Kidney (tissue), 14 donors: Measurements from ENCODE around the gene UBE2S. TPM values are rescaled to one million over a fixed set of nuclear protein-coding genes. Genes with fewer than 3 reads are reported as not detected.
A peak's percentile ranks its signal among the peaks of the same experiment; 100 is the strongest.

Source experiments
- DNase-seq, 5 donors: peaks; one replicate each; pipeline ENCODE4 v3.0.0-alpha.2; 2013 to 2020
- FAIRE-seq: peaks from 2 replicates; lab custom pipeline; 2012; peaks lifted over from hg19 to GRCh38; lab: Jason Lieb, UNC
- H3K27ac ChIP-seq, 2 donors: one replicate each; pipeline ENCODE4 v1.7.0; 2013; ENCODE audit warnings: low read depth in 2 of 2, low read length in 2 of 2, inconsistent platforms in 1 of 2
- H3K27me3 ChIP-seq: one replicate; pipeline ENCODE4 v1.7.1; 2013; ENCODE audit warnings: low read length, inconsistent platforms; ENCODE audit not compliant: control insufficient read depth, insufficient read depth
- H3K36me3 ChIP-seq, 3 donors: one replicate each; pipeline versions ENCODE4 v1.7.0 to v1.7.1; 2013; ENCODE audit warnings: low read length in 3 of 3, control low read depth in 1 of 3, inconsistent platforms in 1 of 3; ENCODE audit not compliant: insufficient read depth in 3 of 3, control insufficient read depth in 2 of 3
- H3K4me1 ChIP-seq, 3 donors: one replicate each; pipeline versions ENCODE4 v1.7.0 to v1.7.1; 2013; ENCODE audit warnings: low read length in 3 of 3, inconsistent platforms in 1 of 3, low read depth in 1 of 3; ENCODE audit not compliant: control insufficient read depth in 2 of 3, insufficient read depth in 2 of 3
- H3K4me3 ChIP-seq, 3 donors: one replicate each; pipeline versions ENCODE4 v1.7.0 to v1.8.1; 2013; ENCODE audit warnings: low read length in 3 of 3, control low read depth in 1 of 3, inconsistent platforms in 1 of 3
- H3K9ac ChIP-seq, 3 donors: one replicate each; pipeline versions ENCODE4 v1.7.0 to v1.7.1; 2013; ENCODE audit warnings: low read length in 3 of 3, control low read depth in 1 of 3, inconsistent platforms in 1 of 3
- H3K9me3 ChIP-seq, 3 donors: one replicate each; pipeline versions ENCODE4 v1.7.0 to v1.7.1; 2013; ENCODE audit warnings: low read length in 3 of 3, control low read depth in 1 of 3, inconsistent platforms in 1 of 3; ENCODE audit not compliant: control insufficient read depth in 2 of 3, insufficient read depth in 1 of 3
- CTCF ChIP-seq: IDR thresholded peaks from 3 replicates; pipeline ENCODE4 v1.5.1; 2012; ENCODE audit warnings: mild to moderate bottlenecking, moderate library complexity, borderline replicate concordance; ENCODE audit not compliant: insufficient read depth; ENCODE audit errors: extremely low read depth
- intact Hi-C: fragments of 100-400 bp; cut with DNase I; formaldehyde crosslinking; loops from one replicate; pipeline ENCODE4 v1.11.1; 2022
- polyA plus RNA-seq: library from polyadenylated mRNA; stranded (reverse); fragments of 350-450 nt; fragmentation: Illumina TruSeq; extraction: RNeasy Lipid Tissue Mini Kit (QIAGEN cat#74804); gene quantifications from one replicate; pipeline ENCODE4 v1.2.3, GENCODE V29; 2014; ENCODE audit warnings: low read depth, low replicate concordance; ENCODE audit not compliant: insufficient read depth
- total RNA-seq: library from RNA; stranded (reverse); fragmentation: NEBNext Ultra II Directional; extraction: Animal tissue kit (Norgen Biotek cat#: 25700); gene quantifications from one replicate; pipeline ENCODE4 v1.2.1, GENCODE V29; 2021
- donor health status: control.
- donor health status: control.
- donor health status: control.
- donor health status: control.
- donor health status: control.
- donor health status: DM: yes; HTN: yes; CAD: no.
- donor health status: Normal renal cell carcinoma (clear cell type).

UBE2S gene
- total and polyA plus RNA-seq, 2 donors from 2014 or later: 16.8 to 20.8 TPM

GRCh38 chr19:55384920-55385723 is 22.5 kb downstream of the UBE2S start:
- H3K27ac ChIP-seq: peak overlapping the region; percentile 95 to 96
- H3K9ac ChIP-seq: peak overlapping the region; percentile 35 to 95 (median 81)
- no peaks in the 10 kb centered on the region for H3K27me3 ChIP-seq
- peaks cover 2 to 21% (median 9%) of the 10 kb centered on the region in 3 donors for H3K36me3 ChIP-seq
- peaks cover 0 to 46% (median 25%) of the 10 kb centered on the region in 3 donors for H3K4me1 ChIP-seq
- TF ChIP-seq CTCF: no peak
- intact Hi-C loops: no loop called here
- DNase-seq (peak; percentile 95 to 99 (median 98)), FAIRE-seq (no peak)
- H3K4me3 ChIP-seq: peak overlapping the region; percentile 71 to 99 (median 97)
- no peaks in the 10 kb centered on the region for H3K9me3 ChIP-seq

GRCh38 chr19:55384131-55384919 is 23.3 kb downstream of the UBE2S start, which contains the start of gene TMEM238:
TMEM238 (minus strand) TSS chr19:55384292; CDS start chr19:55384259, 33 bp downstream.
- intact Hi-C loops: no loop called here
- peak within 1 kb of the TSS; percentile 95 to 96 for H3K27ac ChIP-seq
- FAIRE-seq: no peak

More at GRCh38 chr19:55384131-55384919, 23.3 kb downstream of the UBE2S start, which contains the start of gene TMEM238:
- Histone ChIP-seq H3K9me3 (no peaks in the 10 kb centered on the region), H3K27me3 (no peaks in the 10 kb centered on the region), H3K4me3 (peak within 1 kb of the TSS; percentile 40 to 99 (median 71)), H3K4me1 (peaks cover 0 to 40% (median 25%) of the 10 kb centered on the region in 3 donors), H3K36me3 (peaks cover 2 to 21% (median 5%) of the 10 kb centered on the region in 3 donors), H3K9ac (peak within 1 kb of the TSS in 2 of 3 donors; percentile 35 to 95)
- peak in 2 of 5 donors; percentile 73 to 88 for DNase-seq
- TF ChIP-seq CTCF: no peak
